Astrocyte of the hippocampus (primary cell): ENCODE results near the gene CALM1.

Experiments used
- DNase-seq: peaks from one replicate; pipeline ENCODE4 v3.0.0; 2011; ENCODE audit warnings: low read depth, low spot score

The CALM1 gene

GRCh38 chr14:90407230-90407629 is 10.4 kb downstream of the CALM1 start:
- DNase-seq = no peak

- peak; percentile 25 for DNase-seq
Observed at GRCh38 chr14:90408713-90409112, 11.9 kb downstream of the CALM1 start.

GRCh38 chr14:90409209-90409730 is 12.4 kb downstream of the CALM1 start:
- DNase-seq = peak; percentile 94

GRCh38 chr14:90412058-90412457 is 15.2 kb downstream of the CALM1 start:
- DNase-seq = no peak

- DNase-seq = no peak
Observed at GRCh38 chr14:90416720-90417119, 19.9 kb downstream of the CALM1 start.

GRCh38 chr14:90418053-90418452 is 21.2 kb downstream of the CALM1 start:
- no peak for DNase-seq

- peak; percentile 96 for DNase-seq
Observed at GRCh38 chr14:90419200-90419599, 22.4 kb downstream of the CALM1 start.

GRCh38 chr14:90421001-90421631 is 24.3 kb downstream of the CALM1 start:
- DNase-seq = no peak

- DNase-seq = no peak
Observed at GRCh38 chr14:90421632-90422020, 24.8 kb downstream of the CALM1 start.

- DNase-seq = no peak
Observed at GRCh38 chr14:90423166-90423565, 26.3 kb downstream of the CALM1 start.

GRCh38 chr14:90424075-90424474 is 27.2 kb downstream of the CALM1 start:
- no peak for DNase-seq

- DNase-seq = no peak
Observed at GRCh38 chr14:90424686-90425372, 28.0 kb downstream of the CALM1 start.

- DNase-seq = no peak
Observed at GRCh38 chr14:90425373-90425879, 28.6 kb downstream of the CALM1 start.

- DNase-seq = no peak
Observed at GRCh38 chr14:90426031-90426540, 29.3 kb downstream of the CALM1 start.

- DNase-seq = peak; percentile 47
Observed at GRCh38 chr14:90426663-90427062, 29.8 kb downstream of the CALM1 start.

- no peak for DNase-seq
Observed at GRCh38 chr14:90427848-90428426, 31.1 kb downstream of the CALM1 start.

- no peak for DNase-seq
Observed at GRCh38 chr14:90428676-90429075, 31.8 kb downstream of the CALM1 start.

- no peak for DNase-seq
Observed at GRCh38 chr14:90429236-90429635, 32.4 kb downstream of the CALM1 start.

GRCh38 chr14:90429754-90430153 is 32.9 kb downstream of the CALM1 start:
- no peak for DNase-seq

- no peak for DNase-seq
Observed at GRCh38 chr14:90434370-90435020, 37.7 kb downstream of the CALM1 start.

GRCh38 chr14:90438841-90439240 is 42.0 kb downstream of the CALM1 start:
- no peak for DNase-seq

GRCh38 chr14:90440021-90440451 is 43.2 kb downstream of the CALM1 start:
- peak; percentile 29 for DNase-seq
